HuH-7 (cell line): Measurements from ENCODE around the gene SLC39A3.

Experiments
- DNase-seq: peaks from one replicate; pipeline ENCODE4 v3.0.0; 2011; ENCODE audit warnings: low spot score

SLC39A3 gene

GRCh38 chr19:2739602-2740313 is at the start of gene SLC39A3:
SLC39A3 (minus strand) TSS chr19:2740017; CDS start chr19:2737257, 2,760 bp downstream.
- DNase-seq, result peak; percentile 100

- no peak for DNase-seq
These were observed 48.4 kb upstream of the SLC39A3 start for GRCh38 chr19:2788237-2788636.

- no peak for DNase-seq
These were observed 47.3 kb upstream of the SLC39A3 start for GRCh38 chr19:2787115-2787514.

- DNase-seq, result peak; percentile 97
These were observed 45.6 kb upstream of the SLC39A3 start, which contains the start of gene THOP1 for GRCh38 chr19:2785244-2785997. THOP1 (plus strand) TSS chr19:2785503; CDS start chr19:2785663, 160 bp downstream.

- no peak for DNase-seq
These were observed 43.9 kb upstream of the SLC39A3 start for GRCh38 chr19:2783781-2784145.

- peak; percentile 97 for DNase-seq
These were observed 43.3 kb upstream of the SLC39A3 start, which contains the start of gene SGTA for GRCh38 chr19:2782936-2783780. SGTA (minus strand) TSS chr19:2783273; CDS start chr19:2769068, 14,205 bp downstream.

GRCh38 chr19:2782329-2782935 is 42.6 kb upstream of the SLC39A3 start:
- no peak for DNase-seq

GRCh38 chr19:2780284-2780683 is 40.5 kb upstream of the SLC39A3 start:
- no peak for DNase-seq

GRCh38 chr19:2779121-2779740 is 39.4 kb upstream of the SLC39A3 start:
- no peak for DNase-seq

- DNase-seq, result no peak
These were observed 38.3 kb upstream of the SLC39A3 start for GRCh38 chr19:2777952-2778683.

- DNase-seq, result no peak
These were observed 36.0 kb upstream of the SLC39A3 start for GRCh38 chr19:2775556-2776430.

- no peak for DNase-seq
These were observed 35.2 kb upstream of the SLC39A3 start for GRCh38 chr19:2774953-2775555.

- no peak for DNase-seq
These were observed 34.4 kb upstream of the SLC39A3 start for GRCh38 chr19:2774083-2774679.

GRCh38 chr19:2771786-2772674 is 32.2 kb upstream of the SLC39A3 start:
- no peak for DNase-seq

- DNase-seq, result no peak
These were observed 30.5 kb upstream of the SLC39A3 start for GRCh38 chr19:2770055-2771013.

- no peak for DNase-seq
These were observed 29.4 kb upstream of the SLC39A3 start for GRCh38 chr19:2769218-2769617.
